WTC11 (cell line): ENCODE data around the gene SEPTIN8. TPM values are rescaled to one million over a fixed set of nuclear protein-coding genes. Genes with fewer than 3 reads are reported as not detected.

Experiments used
- ATF3 ChIP-seq: sonication (generic); formaldehyde crosslinking; conservative IDR thresholded peaks from 2 replicates; pipeline ENCODE4 v1.8.1; 2022; ENCODE audit warnings: mild to moderate bottlenecking, missing genetic modification reagents
- CBFB ChIP-seq: sonication (generic); formaldehyde crosslinking; IDR thresholded peaks from 2 replicates; pipeline ENCODE4 v1.8.1; 2022; ENCODE audit warnings: mild to moderate bottlenecking, low read depth, missing genetic modification reagents
- E2F1 ChIP-seq: sonication (generic); formaldehyde crosslinking; IDR thresholded peaks from 2 replicates; pipeline ENCODE4 v1.8.0; 2022; ENCODE audit warnings: mild to moderate bottlenecking, missing genetic modification reagents
- ERG ChIP-seq: fragments of 250-450 bp; sonication (Bioruptor Pico); IDR thresholded peaks from 2 replicates; pipeline ENCODE4 v1.8.0; 2021; ENCODE audit warnings: mild to moderate bottlenecking
- FOXK1 ChIP-seq: sonication (generic); formaldehyde crosslinking; IDR thresholded peaks from 2 replicates; pipeline ENCODE4 v1.8.0; 2022; ENCODE audit warnings: mild to moderate bottlenecking, moderate library complexity, missing genetic modification reagents
- FOXP4 ChIP-seq: sonication (generic); formaldehyde crosslinking; IDR thresholded peaks from 2 replicates; pipeline ENCODE4 v1.8.0; 2022; ENCODE audit warnings: mild to moderate bottlenecking, missing genetic modification reagents
- KAT7 ChIP-seq: sonication (generic); formaldehyde crosslinking; IDR thresholded peaks from 2 replicates; pipeline ENCODE4 v1.8.1; 2023; ENCODE audit warnings: missing genetic modification reagents, mild to moderate bottlenecking, borderline replicate concordance
- MYBL2 ChIP-seq: sonication (generic); formaldehyde crosslinking; IDR thresholded peaks from 2 replicates; pipeline ENCODE4 v1.8.1; 2023; ENCODE audit warnings: mild to moderate bottlenecking, moderate library complexity, missing genetic modification reagents
- NFATC4 ChIP-seq: fragments of 250-450 bp; sonication (Bioruptor Pico); IDR thresholded peaks from 2 replicates; pipeline ENCODE4 v1.9.0; 2021; ENCODE audit warnings: mild to moderate bottlenecking
- NFYB ChIP-seq: sonication (generic); formaldehyde crosslinking; conservative IDR thresholded peaks from 2 replicates; pipeline ENCODE4 v1.8.0; 2022; ENCODE audit warnings: low read depth, missing genetic modification reagents
- SP1 ChIP-seq: sonication (generic); formaldehyde crosslinking; conservative IDR thresholded peaks from 2 replicates; pipeline ENCODE4 v1.8.1; 2022; ENCODE audit warnings: missing genetic modification reagents
- TEAD4 ChIP-seq: sonication (generic); formaldehyde crosslinking; IDR thresholded peaks from 2 replicates; pipeline ENCODE4 v1.8.0; 2022; ENCODE audit warnings: mild to moderate bottlenecking, missing genetic modification reagents
- ZBTB43 ChIP-seq: sonication (generic); formaldehyde crosslinking; IDR thresholded peaks from 2 replicates; pipeline ENCODE4 v1.8.1; 2023; ENCODE audit warnings: mild to moderate bottlenecking, missing genetic modification reagents
- ZNF138 ChIP-seq: sonication (generic); formaldehyde crosslinking; conservative IDR thresholded peaks from 2 replicates; pipeline ENCODE4 v1.8.1; 2022; ENCODE audit warnings: mild to moderate bottlenecking, moderate library complexity, missing genetic modification reagents
- total RNA-seq: library from RNA; stranded (reverse); gene quantifications from 3 replicates; pipeline ENCODE4 v1.2.3, GENCODE V29; 2021
- TF ChIP-seq, protein P1 (sequence below): sonication (generic); formaldehyde crosslinking; IDR thresholded peaks from 2 replicates; pipeline ENCODE4 v1.8.1; 2023; ENCODE audit warnings: mild to moderate bottlenecking, missing genetic modification reagents, moderate library complexity
- TF ChIP-seq, protein P2 (sequence below): fragments of 250-450 bp; sonication (Bioruptor Pico); IDR thresholded peaks from 2 replicates; pipeline ENCODE4 v1.9.0; 2021; ENCODE audit warnings: mild to moderate bottlenecking, borderline replicate concordance
- TF ChIP-seq, protein P3 (sequence below): fragments of 250-450 bp; sonication (Bioruptor Pico); conservative IDR thresholded peaks from 2 replicates; pipeline ENCODE4 v1.9.0; 2021; ENCODE audit warnings: mild to moderate bottlenecking
- TF ChIP-seq, protein P4 (sequence below): fragments of 200-600 bp; IDR thresholded peaks from 2 replicates; pipeline ENCODE4 v1.8.0; 2022; ENCODE audit warnings: antibody characterized with exemption

SEPTIN8 gene
- total RNA-seq, 1 experiment from 2014 or later, result 35.8 TPM

DNA sequence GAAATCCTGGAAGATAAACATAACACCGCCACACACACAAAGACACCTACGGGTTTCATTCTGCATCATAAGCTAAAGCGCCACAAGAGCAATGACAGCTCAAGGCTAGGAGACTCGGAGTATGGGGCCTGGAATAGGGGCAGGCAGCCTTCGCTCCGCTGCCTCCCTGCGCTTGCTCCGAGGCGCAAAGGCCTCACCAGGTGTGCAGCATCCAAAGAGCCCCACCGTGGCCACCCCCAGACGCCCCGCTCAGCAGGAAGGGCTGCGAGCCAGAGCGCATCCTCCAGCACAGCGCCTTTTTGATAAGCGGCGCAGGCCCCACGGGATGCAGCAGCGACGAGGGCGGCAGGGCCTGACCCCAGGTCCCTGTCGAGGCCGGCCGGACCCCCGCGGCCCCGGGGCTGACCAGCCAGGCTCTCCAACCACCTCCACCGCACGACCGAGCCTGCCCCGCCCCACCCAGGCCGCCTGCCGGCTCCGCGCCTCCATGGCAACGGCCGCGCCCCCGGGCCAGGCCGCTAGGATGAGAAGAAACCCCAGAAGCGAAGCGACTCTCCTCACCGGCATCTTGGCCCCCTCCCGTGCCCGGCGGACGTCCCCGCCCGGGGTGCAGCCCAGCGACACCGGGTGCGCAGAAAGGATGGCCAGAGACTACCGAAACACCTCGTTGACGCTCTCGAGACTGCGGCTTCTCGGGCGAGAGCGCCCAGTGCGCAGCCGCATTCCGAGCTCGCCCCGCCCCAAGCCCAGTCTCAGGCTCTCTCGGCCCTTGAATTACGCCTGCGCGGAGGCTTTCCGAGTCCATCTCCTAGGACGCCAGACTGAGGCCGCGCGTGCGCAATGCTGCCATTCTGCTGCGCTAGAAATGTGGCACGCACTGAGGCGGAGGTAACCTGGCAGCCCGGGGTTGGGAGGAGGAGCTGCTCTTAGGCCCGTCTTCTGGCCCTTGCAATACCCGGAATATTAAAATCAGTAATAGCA lies 39.9 kb downstream of the SEPTIN8 start, which contains the start of gene KIF3A (continued):
- 0 out of 2 replicates have a peak, but pooled peaks have one; percentile 59 for TF ChIP-seq FOXP4 (CRISPR knock-in tag)
- TF ChIP-seq ERG (CRISPR knock-in tag), result no peak
- no peak for TF ChIP-seq ZNF138 (CRISPR knock-in tag)
- peak; percentile 68; the same call in 1 of the 2 replicates for TF ChIP-seq MYBL2 (CRISPR knock-in tag)
- peak; percentile 56; the same call in 1 of the 2 replicates for TF ChIP-seq ZBTB43 (CRISPR knock-in tag)
- TF ChIP-seq, protein P1, sequence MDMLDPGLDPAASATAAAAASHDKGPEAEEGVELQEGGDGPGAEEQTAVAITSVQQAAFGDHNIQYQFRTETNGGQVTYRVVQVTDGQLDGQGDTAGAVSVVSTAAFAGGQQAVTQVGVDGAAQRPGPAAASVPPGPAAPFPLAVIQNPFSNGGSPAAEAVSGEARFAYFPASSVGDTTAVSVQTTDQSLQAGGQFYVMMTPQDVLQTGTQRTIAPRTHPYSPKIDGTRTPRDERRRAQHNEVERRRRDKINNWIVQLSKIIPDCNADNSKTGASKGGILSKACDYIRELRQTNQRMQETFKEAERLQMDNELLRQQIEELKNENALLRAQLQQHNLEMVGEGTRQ, result no peak
- TF ChIP-seq CBFB (CRISPR knock-in tag), result no peak
- no peak for TF ChIP-seq KAT7
- no peak for TF ChIP-seq NFATC4
- TF ChIP-seq E2F1 (CRISPR knock-in tag), result no peak
- TF ChIP-seq, protein P2, sequence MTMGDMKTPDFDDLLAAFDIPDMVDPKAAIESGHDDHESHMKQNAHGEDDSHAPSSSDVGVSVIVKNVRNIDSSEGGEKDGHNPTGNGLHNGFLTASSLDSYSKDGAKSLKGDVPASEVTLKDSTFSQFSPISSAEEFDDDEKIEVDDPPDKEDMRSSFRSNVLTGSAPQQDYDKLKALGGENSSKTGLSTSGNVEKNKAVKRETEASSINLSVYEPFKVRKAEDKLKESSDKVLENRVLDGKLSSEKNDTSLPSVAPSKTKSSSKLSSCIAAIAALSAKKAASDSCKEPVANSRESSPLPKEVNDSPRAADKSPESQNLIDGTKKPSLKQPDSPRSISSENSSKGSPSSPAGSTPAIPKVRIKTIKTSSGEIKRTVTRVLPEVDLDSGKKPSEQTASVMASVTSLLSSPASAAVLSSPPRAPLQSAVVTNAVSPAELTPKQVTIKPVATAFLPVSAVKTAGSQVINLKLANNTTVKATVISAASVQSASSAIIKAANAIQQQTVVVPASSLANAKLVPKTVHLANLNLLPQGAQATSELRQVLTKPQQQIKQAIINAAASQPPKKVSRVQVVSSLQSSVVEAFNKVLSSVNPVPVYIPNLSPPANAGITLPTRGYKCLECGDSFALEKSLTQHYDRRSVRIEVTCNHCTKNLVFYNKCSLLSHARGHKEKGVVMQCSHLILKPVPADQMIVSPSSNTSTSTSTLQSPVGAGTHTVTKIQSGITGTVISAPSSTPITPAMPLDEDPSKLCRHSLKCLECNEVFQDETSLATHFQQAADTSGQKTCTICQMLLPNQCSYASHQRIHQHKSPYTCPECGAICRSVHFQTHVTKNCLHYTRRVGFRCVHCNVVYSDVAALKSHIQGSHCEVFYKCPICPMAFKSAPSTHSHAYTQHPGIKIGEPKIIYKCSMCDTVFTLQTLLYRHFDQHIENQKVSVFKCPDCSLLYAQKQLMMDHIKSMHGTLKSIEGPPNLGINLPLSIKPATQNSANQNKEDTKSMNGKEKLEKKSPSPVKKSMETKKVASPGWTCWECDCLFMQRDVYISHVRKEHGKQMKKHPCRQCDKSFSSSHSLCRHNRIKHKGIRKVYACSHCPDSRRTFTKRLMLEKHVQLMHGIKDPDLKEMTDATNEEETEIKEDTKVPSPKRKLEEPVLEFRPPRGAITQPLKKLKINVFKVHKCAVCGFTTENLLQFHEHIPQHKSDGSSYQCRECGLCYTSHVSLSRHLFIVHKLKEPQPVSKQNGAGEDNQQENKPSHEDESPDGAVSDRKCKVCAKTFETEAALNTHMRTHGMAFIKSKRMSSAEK (CRISPR knock-in tag), result no peak
- TF ChIP-seq NFYB (CRISPR knock-in tag), result no peak
- TF ChIP-seq SP1 (CRISPR knock-in tag), result peak; percentile 67
- TF ChIP-seq ATF3 (CRISPR knock-in tag), result no peak
- TF ChIP-seq, protein P3, sequence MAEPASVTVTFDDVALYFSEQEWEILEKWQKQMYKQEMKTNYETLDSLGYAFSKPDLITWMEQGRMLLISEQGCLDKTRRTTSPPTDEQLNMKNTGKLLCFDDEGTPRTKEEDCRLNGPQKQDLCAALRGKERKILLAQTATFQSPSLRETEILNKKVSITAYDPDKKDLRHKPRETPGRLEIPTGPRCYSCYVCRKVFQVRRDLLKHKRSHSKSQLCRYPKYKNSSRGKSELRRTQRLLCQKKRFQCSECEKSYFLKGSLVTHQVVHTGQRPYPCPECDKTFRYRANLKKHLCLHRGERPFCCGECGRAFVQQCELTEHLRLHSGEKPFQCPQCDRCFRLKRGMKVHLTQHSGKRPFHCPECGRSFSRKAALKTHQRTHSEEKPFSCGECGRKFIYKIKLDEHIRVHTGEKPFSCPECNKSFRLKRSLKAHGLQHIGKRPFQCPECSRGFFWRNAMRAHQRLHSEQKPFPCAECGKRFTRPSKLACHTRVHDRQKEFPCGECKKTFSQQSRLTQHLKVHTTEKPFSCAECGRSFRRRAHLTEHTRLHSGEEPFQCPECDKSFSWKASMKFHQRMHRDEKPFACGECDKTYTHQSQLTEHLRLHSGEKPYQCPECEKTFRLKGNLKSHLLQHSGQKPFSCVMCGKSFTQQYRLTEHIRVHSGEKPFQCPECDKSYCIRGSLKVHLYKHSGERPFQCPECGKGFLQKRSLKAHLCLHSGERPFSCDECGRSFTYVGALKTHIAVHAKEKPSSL (CRISPR knock-in tag), result no peak
- TF ChIP-seq, protein P4, sequence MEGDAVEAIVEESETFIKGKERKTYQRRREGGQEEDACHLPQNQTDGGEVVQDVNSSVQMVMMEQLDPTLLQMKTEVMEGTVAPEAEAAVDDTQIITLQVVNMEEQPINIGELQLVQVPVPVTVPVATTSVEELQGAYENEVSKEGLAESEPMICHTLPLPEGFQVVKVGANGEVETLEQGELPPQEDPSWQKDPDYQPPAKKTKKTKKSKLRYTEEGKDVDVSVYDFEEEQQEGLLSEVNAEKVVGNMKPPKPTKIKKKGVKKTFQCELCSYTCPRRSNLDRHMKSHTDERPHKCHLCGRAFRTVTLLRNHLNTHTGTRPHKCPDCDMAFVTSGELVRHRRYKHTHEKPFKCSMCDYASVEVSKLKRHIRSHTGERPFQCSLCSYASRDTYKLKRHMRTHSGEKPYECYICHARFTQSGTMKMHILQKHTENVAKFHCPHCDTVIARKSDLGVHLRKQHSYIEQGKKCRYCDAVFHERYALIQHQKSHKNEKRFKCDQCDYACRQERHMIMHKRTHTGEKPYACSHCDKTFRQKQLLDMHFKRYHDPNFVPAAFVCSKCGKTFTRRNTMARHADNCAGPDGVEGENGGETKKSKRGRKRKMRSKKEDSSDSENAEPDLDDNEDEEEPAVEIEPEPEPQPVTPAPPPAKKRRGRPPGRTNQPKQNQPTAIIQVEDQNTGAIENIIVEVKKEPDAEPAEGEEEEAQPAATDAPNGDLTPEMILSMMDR, result no peak
- TF ChIP-seq FOXK1, result no peak
- no peak; the same call in 1 of the 2 replicates for TF ChIP-seq TEAD4 (CRISPR knock-in tag)
